ENCODE data around the gene MRPL54.
"Not testable (repeated sequence)": the region's sequence is repeated elsewhere in the genome, so short reads cannot be mapped to it uniquely, and the experiment has no call there.

The MRPL54 gene

DNA sequence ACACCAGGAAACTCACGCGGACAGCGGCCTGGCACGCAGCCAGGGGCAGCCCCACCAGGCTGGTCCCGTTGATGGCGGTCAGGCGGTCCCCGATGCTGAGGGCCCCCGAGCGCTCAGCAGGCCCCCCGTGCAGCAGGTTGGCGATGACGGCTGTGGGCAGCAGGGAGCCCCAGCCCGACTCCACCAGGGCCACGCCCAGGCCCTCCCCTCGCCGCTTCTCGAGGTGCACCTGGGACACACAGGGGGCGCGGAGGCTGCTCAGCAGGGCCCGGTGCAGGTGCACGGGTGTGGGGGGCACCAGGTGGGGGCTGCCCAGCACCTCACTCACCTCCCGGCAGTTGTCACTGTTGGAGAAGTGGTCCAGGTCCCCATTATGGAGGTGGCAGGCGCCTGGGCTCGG is 10.0 kb upstream of the MRPL54 start:
- Histone ChIP-seq H3K79me1 (ENCODE audit: low read length) (no peaks in the 10 kb centered on the region), H2AK5ac (ENCODE audit: low read length) (no peak overlapping the region), H3K4me2 (ENCODE audit: low read length) (no peak overlapping the region), H3K9ac (ENCODE audit: low read length) (no peak overlapping the region), H3K23ac (ENCODE audit: low read length) (no peak overlapping the region), H3K56ac (ENCODE audit: low read length) (no peak overlapping the region), H3K27me3 (ENCODE audit: insufficient read depth, low read length, poor library complexity) (no peaks in the 10 kb centered on the region), H4K8ac (ENCODE audit: low read depth, low read length) (no peak overlapping the region), H2BK120ac (ENCODE audit: low read depth, low read length) (no peak overlapping the region), H3K4ac (ENCODE audit: low read depth, low read length) (no peak overlapping the region), H2BK15ac (replicated peaks; ENCODE audit: low read depth) (no peak overlapping the region), H3K36me3 (ENCODE audit: control insufficient read depth, insufficient read depth, low read length) (no peaks in the 10 kb centered on the region), H2BK5ac (ENCODE audit: low read length) (no peak overlapping the region), H3K4me1 (ENCODE audit: control insufficient read depth, low read depth, low read length) (no peaks in the 10 kb centered on the region), H3K4me3 (ENCODE audit: low read length) (no peak overlapping the region), H3K18ac (ENCODE audit: low read length) (no peak overlapping the region), H3K79me2 (ENCODE audit: control insufficient read depth, insufficient read depth, low read length) (no peaks in the 10 kb centered on the region), H3K27ac (ENCODE audit: low read depth, low read length) (no peak overlapping the region), H4K5ac (ENCODE audit: low read length) (no peak overlapping the region)
- no CpG with 5 or more reads among the region's 25 CpGs for WGBS (ENCODE audit: extremely low coverage, insufficient coverage, low lambda C conversion rate)
- DNase-seq, result no peak

DNA sequence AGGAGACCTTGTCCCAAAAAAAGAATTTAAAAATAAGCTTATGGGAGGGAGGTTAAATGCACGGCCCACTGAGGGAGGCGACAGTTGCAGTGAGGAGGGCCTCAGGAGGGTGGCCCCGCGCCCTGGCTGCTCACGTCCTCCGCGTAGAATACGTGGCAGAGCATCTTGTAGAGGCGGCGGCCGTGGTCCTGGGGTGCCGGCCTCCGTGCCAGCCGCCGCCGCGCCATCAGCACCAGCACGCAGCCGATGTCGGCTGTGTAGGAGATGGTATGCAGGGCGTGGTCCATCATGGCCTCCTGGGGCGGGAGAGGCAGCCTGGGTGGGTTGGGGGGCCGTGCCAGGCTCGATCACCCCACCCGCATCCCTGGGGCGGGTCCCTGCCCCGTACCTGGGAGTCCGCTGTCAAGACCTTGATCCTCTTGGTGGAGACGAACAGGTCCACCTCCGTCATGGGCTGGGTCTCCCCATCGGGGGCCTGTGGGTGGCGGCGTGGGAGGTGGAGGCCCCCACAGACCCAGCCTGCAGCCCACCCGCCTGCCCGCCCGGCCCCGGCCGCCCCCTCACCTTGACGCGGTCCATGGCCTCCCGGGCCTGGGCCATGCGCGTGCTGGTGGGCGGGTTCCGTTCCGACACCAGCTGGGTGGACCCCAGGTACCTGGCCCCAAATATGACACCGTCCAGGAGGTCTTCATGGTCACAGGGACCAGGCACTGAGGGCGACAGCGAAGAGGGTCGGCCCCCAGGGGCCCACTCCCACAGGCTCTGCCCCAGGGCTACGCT is 8.7 kb upstream of the MRPL54 start:
- Histone ChIP-seq H2BK5ac (ENCODE audit: low read length) (no peak overlapping the region), H3K27ac (ENCODE audit: low read depth, low read length) (no peak overlapping the region), H3K4me2 (ENCODE audit: low read length) (no peak overlapping the region), H2BK120ac (ENCODE audit: low read depth, low read length) (no peak overlapping the region), H3K79me1 (ENCODE audit: low read length) (no peaks in the 10 kb centered on the region), H3K9ac (ENCODE audit: low read length) (no peak overlapping the region), H3K56ac (ENCODE audit: low read length) (no peak overlapping the region), H2AK5ac (ENCODE audit: low read length) (no peak overlapping the region), H3K4ac (ENCODE audit: low read depth, low read length) (no peak overlapping the region), H3K4me3 (ENCODE audit: low read length) (no peak overlapping the region), H3K18ac (ENCODE audit: low read length) (no peak overlapping the region), H3K79me2 (ENCODE audit: control insufficient read depth, insufficient read depth, low read length) (no peaks in the 10 kb centered on the region), H2BK15ac (replicated peaks; ENCODE audit: low read depth) (no peak overlapping the region), H3K36me3 (ENCODE audit: control insufficient read depth, insufficient read depth, low read length) (no peaks in the 10 kb centered on the region), H3K4me1 (ENCODE audit: control insufficient read depth, low read depth, low read length) (no peaks in the 10 kb centered on the region), H4K5ac (ENCODE audit: low read length) (no peak overlapping the region), H4K8ac (ENCODE audit: low read depth, low read length) (no peak overlapping the region), H3K27me3 (ENCODE audit: insufficient read depth, low read length, poor library complexity) (no peaks in the 10 kb centered on the region), H3K23ac (ENCODE audit: low read length) (no peak overlapping the region)
- WGBS (ENCODE audit: extremely low coverage, insufficient coverage, low lambda C conversion rate), result no CpG with 5 or more reads among the region's 51 CpGs
- no peak for DNase-seq

DNA sequence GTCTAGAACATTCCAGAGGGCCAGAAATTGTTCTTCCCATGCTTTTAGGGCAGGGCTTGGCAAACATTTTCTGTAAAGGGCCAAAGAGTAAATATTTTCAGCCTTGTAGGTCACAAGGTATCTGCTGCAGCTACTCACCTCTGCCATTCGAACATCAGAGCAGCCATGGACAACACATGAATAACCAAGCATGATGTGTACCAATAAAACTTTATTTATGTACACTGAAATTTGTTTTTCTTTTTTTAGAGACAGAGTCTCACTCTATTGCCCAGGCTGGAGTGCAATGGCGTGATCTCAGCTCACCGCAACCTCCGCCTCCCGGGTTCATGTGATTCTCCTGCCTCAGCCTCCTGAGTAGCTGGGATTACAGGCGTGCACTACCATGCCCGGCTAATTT is 4.8 kb upstream of the MRPL54 start:
- not testable (repeated sequence) for H2AK5ac ChIP-seq (ENCODE audit: low read length); H4K5ac ChIP-seq (ENCODE audit: low read length); H2BK15ac ChIP-seq (replicated peaks; ENCODE audit: low read depth); H3K27me3 ChIP-seq (ENCODE audit: insufficient read depth, low read length, poor library complexity); H3K27ac ChIP-seq (ENCODE audit: low read depth, low read length); H3K56ac ChIP-seq (ENCODE audit: low read length); DNase-seq; H3K79me1 ChIP-seq (ENCODE audit: low read length); H3K36me3 ChIP-seq (ENCODE audit: control insufficient read depth, insufficient read depth, low read length); H3K4me3 ChIP-seq (ENCODE audit: low read length); H3K9ac ChIP-seq (ENCODE audit: low read length); H3K79me2 ChIP-seq (ENCODE audit: control insufficient read depth, insufficient read depth, low read length); H2BK120ac ChIP-seq (ENCODE audit: low read depth, low read length); H4K8ac ChIP-seq (ENCODE audit: low read depth, low read length); H3K4me2 ChIP-seq (ENCODE audit: low read length); H2BK5ac ChIP-seq (ENCODE audit: low read length); H3K4me1 ChIP-seq (ENCODE audit: control insufficient read depth, low read depth, low read length); H3K23ac ChIP-seq (ENCODE audit: low read length); H3K4ac ChIP-seq (ENCODE audit: low read depth, low read length); H3K18ac ChIP-seq (ENCODE audit: low read length)
- WGBS (ENCODE audit: extremely low coverage, insufficient coverage, low lambda C conversion rate), result no CpG with 5 or more reads among the region's 7 CpGs

- H3K4me1 ChIP-seq (ENCODE audit: control insufficient read depth, low read depth, low read length); H3K36me3 ChIP-seq (ENCODE audit: control insufficient read depth, insufficient read depth, low read length); H3K27me3 ChIP-seq (ENCODE audit: insufficient read depth, low read length, poor library complexity); H3K4ac ChIP-seq (ENCODE audit: low read depth, low read length); H3K79me1 ChIP-seq (ENCODE audit: low read length); H3K23ac ChIP-seq (ENCODE audit: low read length); H2AK5ac ChIP-seq (ENCODE audit: low read length); H2BK5ac ChIP-seq (ENCODE audit: low read length); H3K4me2 ChIP-seq (ENCODE audit: low read length); H3K4me3 ChIP-seq (ENCODE audit: low read length); H3K9ac ChIP-seq (ENCODE audit: low read length); H3K27ac ChIP-seq (ENCODE audit: low read depth, low read length); DNase-seq; H4K5ac ChIP-seq (ENCODE audit: low read length); H3K79me2 ChIP-seq (ENCODE audit: control insufficient read depth, insufficient read depth, low read length); H2BK15ac ChIP-seq (replicated peaks; ENCODE audit: low read depth); H3K56ac ChIP-seq (ENCODE audit: low read length); H2BK120ac ChIP-seq (ENCODE audit: low read depth, low read length); H4K8ac ChIP-seq (ENCODE audit: low read depth, low read length); H3K18ac ChIP-seq (ENCODE audit: low read length): not testable (repeated sequence)
- no CpG with 5 or more reads among the region's 13 CpGs for WGBS (ENCODE audit: extremely low coverage, insufficient coverage, low lambda C conversion rate)
Measured at GRCh38 chr19:3758297-3758696, 4.2 kb upstream of the MRPL54 start.

DNA sequence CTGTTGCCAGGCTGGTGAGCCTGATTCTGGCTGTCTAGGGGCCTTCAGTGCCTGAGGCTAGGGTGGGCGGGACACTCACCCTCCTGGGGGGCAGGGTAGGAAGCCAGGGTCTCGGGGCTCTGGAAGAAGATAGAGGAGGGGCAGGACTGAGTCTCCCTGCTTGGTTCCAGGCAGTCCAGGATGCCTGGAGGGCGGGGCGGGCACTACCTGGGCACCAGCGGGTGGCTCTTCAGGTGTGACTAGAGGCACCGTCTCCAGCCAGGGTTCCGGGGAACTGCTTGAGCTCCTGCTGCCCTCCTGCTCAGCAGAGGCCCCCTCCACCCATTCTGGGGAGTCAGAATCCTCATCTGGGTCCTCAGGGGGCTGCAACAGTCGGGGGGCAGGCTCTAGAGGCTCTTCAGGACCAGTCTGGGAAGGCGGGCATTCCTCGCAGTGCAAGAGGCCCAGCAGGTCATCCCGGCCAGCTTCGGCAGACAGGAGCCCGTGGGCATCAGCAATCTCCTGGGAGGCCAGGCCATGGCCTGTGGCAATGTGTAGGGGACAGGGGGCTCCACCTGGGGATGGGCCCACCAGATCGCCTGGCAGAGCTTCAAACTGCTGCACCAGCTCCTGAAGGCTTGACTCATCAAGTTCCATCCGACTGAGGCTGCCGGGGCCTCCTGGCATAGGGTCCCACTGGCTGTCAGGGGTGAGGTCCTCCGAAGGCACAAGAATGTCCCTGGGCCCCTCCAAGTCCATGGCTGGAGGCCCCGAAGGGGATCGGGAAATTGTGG is 2.8 kb upstream of the MRPL54 start:
- Histone ChIP-seq H2BK5ac (ENCODE audit: low read length) (no peak overlapping the region), H2AK5ac (ENCODE audit: low read length) (no peak overlapping the region), H3K79me1 (ENCODE audit: low read length) (peaks cover 4% of the 10 kb centered on the region), H2BK120ac (ENCODE audit: low read depth, low read length) (no peak overlapping the region), H3K56ac (ENCODE audit: low read length) (no peak overlapping the region), H3K36me3 (ENCODE audit: control insufficient read depth, insufficient read depth, low read length) (no peaks in the 10 kb centered on the region), H3K18ac (ENCODE audit: low read length) (no peak overlapping the region), H3K4me2 (ENCODE audit: low read length) (no peak overlapping the region), H3K27me3 (ENCODE audit: insufficient read depth, low read length, poor library complexity) (no peaks in the 10 kb centered on the region), H3K27ac (ENCODE audit: low read depth, low read length) (no peak overlapping the region), H3K4me1 (ENCODE audit: control insufficient read depth, low read depth, low read length) (no peaks in the 10 kb centered on the region), H2BK15ac (replicated peaks; ENCODE audit: low read depth) (no peak overlapping the region), H3K9ac (ENCODE audit: low read length) (no peak overlapping the region), H3K79me2 (ENCODE audit: control insufficient read depth, insufficient read depth, low read length) (peaks cover 4% of the 10 kb centered on the region), H4K5ac (ENCODE audit: low read length) (no peak overlapping the region), H3K4ac (ENCODE audit: low read depth, low read length) (no peak overlapping the region), H3K4me3 (ENCODE audit: low read length) (no peak overlapping the region), H3K23ac (ENCODE audit: low read length) (no peak overlapping the region), H4K8ac (ENCODE audit: low read depth, low read length) (no peak overlapping the region)
- DNase-seq, result no peak
- no CpG with 5 or more reads among the region's 19 CpGs for WGBS (ENCODE audit: extremely low coverage, insufficient coverage, low lambda C conversion rate)
